UCSD-AML1 (cell line): ENCODE measurements around the gene APLF.
"Not testable (repeated sequence)": the region's sequence is repeated elsewhere in the genome, so short reads cannot be mapped to it uniquely, and the experiment has no call there.

ENCODE experiments used
- DNase-seq: peaks from one replicate; lab custom pipeline; 2025; ENCODE audit not compliant: unreplicated experiment; lab: John Stamatoyannopoulos, UW

Gene APLF

GRCh38 chr2:68521037-68521436 is 53.7 kb downstream of the APLF start:
- no peak for DNase-seq

GRCh38 chr2:68526943-68527342 is 59.6 kb downstream of the APLF start:
- not testable (repeated sequence) for DNase-seq

GRCh38 chr2:68527343-68528081 is 60.1 kb downstream of the APLF start:
- not testable (repeated sequence) for DNase-seq

GRCh38 chr2:68529156-68529555 is 61.8 kb downstream of the APLF start:
- DNase-seq = not testable (repeated sequence)

GRCh38 chr2:68529651-68530050 is 62.3 kb downstream of the APLF start:
- not testable (repeated sequence) for DNase-seq

- DNase-seq = peak; percentile 15
These were observed 68.6 kb downstream of the APLF start for GRCh38 chr2:68536000-68536399.

GRCh38 chr2:68537011-68537410 is 69.6 kb downstream of the APLF start:
- DNase-seq = no peak

GRCh38 chr2:68537809-68538208 is 70.4 kb downstream of the APLF start:
- no peak for DNase-seq

- DNase-seq = no peak
These were observed 77.4 kb downstream of the APLF start for GRCh38 chr2:68544811-68545210.

- DNase-seq = no peak
These were observed 81.0 kb downstream of the APLF start for GRCh38 chr2:68548396-68548795.

- DNase-seq = no peak
These were observed 85.7 kb downstream of the APLF start for GRCh38 chr2:68553098-68553497.

- not testable (repeated sequence) for DNase-seq
These were observed 88.2 kb downstream of the APLF start for GRCh38 chr2:68555425-68556206.

GRCh38 chr2:68556381-68556780 is 89.0 kb downstream of the APLF start:
- no peak for DNase-seq

GRCh38 chr2:68558576-68558975 is 91.2 kb downstream of the APLF start:
- DNase-seq = no peak

- DNase-seq = no peak
These were observed 92.3 kb downstream of the APLF start for GRCh38 chr2:68559692-68560091.

- no peak for DNase-seq
These were observed 93.2 kb downstream of the APLF start for GRCh38 chr2:68560545-68560944.

GRCh38 chr2:68561372-68561771 is 94.0 kb downstream of the APLF start:
- DNase-seq = no peak

- no peak for DNase-seq
These were observed 95.5 kb downstream of the APLF start for GRCh38 chr2:68562934-68563333.

- no peak for DNase-seq
These were observed 97.0 kb downstream of the APLF start for GRCh38 chr2:68564426-68564825.

GRCh38 chr2:68565273-68565672 is 97.9 kb downstream of the APLF start:
- DNase-seq = no peak

GRCh38 chr2:68565858-68566257 is 98.5 kb downstream of the APLF start:
- DNase-seq = no peak

- DNase-seq = no peak
These were observed 99.0 kb downstream of the APLF start for GRCh38 chr2:68566362-68566761.
